CD8-positive, alpha-beta memory T cell (primary cell): ENCODE measurements around the gene HAP1. TPM values are rescaled to one million over a fixed set of nuclear protein-coding genes. Genes with fewer than 3 reads are reported as not detected.

Source experiments
- CTCF ChIA-PET: fragments of 350-600 bp; sonication (Branson Sonifier 250); formaldehyde crosslinking; loops from one replicate; lab custom pipeline; 2021; ENCODE audit warnings: antibody characterized with exemption; lab: Charles Lee
- POLR2A ChIA-PET: fragments of 350-600 bp; sonication (Branson Sonifier 250); formaldehyde crosslinking; loops from one replicate; lab custom pipeline; 2021; ENCODE audit warnings: antibody characterized with exemption; lab: Charles Lee
- DNase-seq, 5 donors: peaks; one replicate each; pipeline versions ENCODE4 v3.0.0 to v3.0.0-alpha.2; 2020 to 2022; ENCODE audit warnings: mixed read lengths in 1 of 5
- H3K27ac ChIP-seq: one replicate; pipeline ENCODE4 v1.7.0; 2013; ENCODE audit warnings: low read depth, mild to moderate bottlenecking, low read length, moderate library complexity
- H3K27me3 ChIP-seq: 2 replicates; pipeline ENCODE4 v1.7.0; 2013; ENCODE audit warnings: low read length, mild to moderate bottlenecking; ENCODE audit not compliant: insufficient read depth, poor library complexity, severe bottlenecking
- H3K36me3 ChIP-seq: 2 replicates; pipeline ENCODE4 v1.7.0; 2013; ENCODE audit warnings: mild to moderate bottlenecking, low read length, moderate library complexity; ENCODE audit not compliant: insufficient read depth
- H3K4me1 ChIP-seq: 2 replicates; pipeline ENCODE4 v1.7.0; 2013; ENCODE audit warnings: mild to moderate bottlenecking, low read length, moderate library complexity; ENCODE audit not compliant: insufficient read depth
- H3K4me3 ChIP-seq: 2 replicates; pipeline ENCODE4 v1.7.0; 2013; ENCODE audit warnings: mild to moderate bottlenecking, low read length
- H3K9me3 ChIP-seq: 2 replicates; pipeline ENCODE4 v1.7.0; 2013; ENCODE audit warnings: mild to moderate bottlenecking, low read length
- H3K27ac Mint-ChIP-seq, 8 donors: one replicate each; pipeline ENCODE4 v1.8.0; 2020 to 2021; ENCODE audit warnings: mixed read lengths in 8 of 8, mild to moderate bottlenecking in 6 of 8, inconsistent platforms in 3 of 8, moderate library complexity in 3 of 8
- H3K27me3 Mint-ChIP-seq, 2 donors: one replicate each; pipeline ENCODE4 v1.8.0; 2020 to 2021; ENCODE audit warnings: mixed read lengths in 2 of 2, mild to moderate bottlenecking in 1 of 2, moderate library complexity in 1 of 2
- H3K36me3 Mint-ChIP-seq, 3 donors: one replicate each; pipeline ENCODE4 v1.8.0; 2020 to 2021; ENCODE audit warnings: mixed read lengths in 3 of 3, inconsistent platforms in 1 of 3, mild to moderate bottlenecking in 1 of 3
- H3K4me1 Mint-ChIP-seq, 3 donors: one replicate each; pipeline ENCODE4 v1.8.0; 2020 to 2021; ENCODE audit warnings: mixed read lengths in 3 of 3, inconsistent platforms in 1 of 3, mild to moderate bottlenecking in 1 of 3
- H3K4me3 Mint-ChIP-seq, 7 donors: one replicate each; pipeline ENCODE4 v1.8.0; 2020 to 2021; ENCODE audit warnings: mixed read lengths in 7 of 7, mild to moderate bottlenecking in 6 of 7, moderate library complexity in 4 of 7, inconsistent platforms in 2 of 7
- H3K9me3 Mint-ChIP-seq, 5 donors: one replicate each; pipeline ENCODE4 v1.8.0; 2020 to 2022; ENCODE audit warnings: mixed read lengths in 5 of 5, mild to moderate bottlenecking in 3 of 5, moderate library complexity in 2 of 5, inconsistent platforms in 1 of 5
- polyA plus RNA-seq: library from polyadenylated mRNA; unstranded; fragments of 300-500 nt; fragmentation: Illumina TruSeq; gene quantifications from one replicate; pipeline ENCODE4 v1.2.3, GENCODE V29; 2021
- total RNA-seq, 2 experiments: library from RNA; stranded (reverse); gene quantifications; one replicate each; pipeline ENCODE4 v1.2.3, GENCODE V29; 2021

Gene HAP1
- total and polyA plus RNA-seq, 3 experiments from 2014 or later = 0.13 to 0.18 TPM; not detected in 1

DNA sequence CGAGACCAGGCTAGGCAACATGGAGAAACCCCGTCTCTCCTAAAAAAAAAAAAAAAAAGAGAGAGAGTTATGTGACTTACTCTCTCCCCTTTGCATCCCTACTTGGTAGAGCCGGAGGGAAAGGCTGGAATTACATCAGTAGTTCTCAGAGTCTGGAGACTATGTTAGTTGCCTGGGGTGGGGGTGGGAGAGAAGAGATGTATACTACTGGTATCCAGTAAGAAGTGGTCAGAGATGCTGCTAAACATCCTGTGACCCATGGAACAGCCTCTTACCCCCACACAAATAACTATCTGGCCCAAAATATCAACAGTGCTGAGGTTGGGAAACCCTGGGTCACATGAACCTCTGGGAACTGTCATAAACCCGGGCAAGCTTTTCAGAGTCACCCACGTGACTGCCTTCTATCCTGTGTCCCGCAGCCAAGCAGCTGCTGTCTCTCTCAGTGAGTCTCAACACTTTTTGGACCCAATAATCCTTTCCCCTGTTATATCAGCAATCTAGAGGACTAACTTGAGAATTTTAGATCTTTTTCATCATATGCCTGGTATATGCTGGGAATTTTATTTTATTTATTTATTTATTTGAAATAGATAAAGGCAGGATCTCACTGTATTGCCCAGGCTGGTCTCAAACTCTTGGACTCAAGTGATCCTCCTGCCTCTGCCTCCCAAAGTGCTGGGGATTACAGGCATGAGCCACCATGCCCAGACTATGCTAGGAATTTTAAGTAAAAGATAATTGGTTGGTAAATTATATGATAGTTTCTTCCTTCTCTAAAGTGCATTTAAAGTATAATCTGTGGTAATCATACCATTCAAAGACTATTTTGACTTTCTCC is 37.1 kb downstream of the HAP1 start:
- no peaks in the 10 kb centered on the region for H3K9me3 ChIP-seq
- no peaks in the 10 kb centered on the region for H3K27me3 ChIP-seq
- Mint-ChIP-seq H3K27me3 (peaks cover 2 to 4% of the 10 kb centered on the region in 2 donors), H3K4me3 (no peak overlapping the region), H3K4me1 (peaks cover 13 to 24% (median 16%) of the 10 kb centered on the region in 3 donors), H3K9me3 (no peaks in the 10 kb centered on the region), H3K36me3 (peaks cover 3 to 31% (median 10%) of the 10 kb centered on the region in 3 donors), H3K27ac (no peak overlapping the region)
- H3K4me3 ChIP-seq = no peak overlapping the region
- peaks cover 24% of the 10 kb centered on the region for H3K36me3 ChIP-seq
- no peak for DNase-seq
- H3K27ac ChIP-seq = no peak overlapping the region
- peaks cover 6% of the 10 kb centered on the region for H3K4me1 ChIP-seq
- CTCF ChIA-PET = no interaction called here
- POLR2A ChIA-PET = no interaction called here

DNA sequence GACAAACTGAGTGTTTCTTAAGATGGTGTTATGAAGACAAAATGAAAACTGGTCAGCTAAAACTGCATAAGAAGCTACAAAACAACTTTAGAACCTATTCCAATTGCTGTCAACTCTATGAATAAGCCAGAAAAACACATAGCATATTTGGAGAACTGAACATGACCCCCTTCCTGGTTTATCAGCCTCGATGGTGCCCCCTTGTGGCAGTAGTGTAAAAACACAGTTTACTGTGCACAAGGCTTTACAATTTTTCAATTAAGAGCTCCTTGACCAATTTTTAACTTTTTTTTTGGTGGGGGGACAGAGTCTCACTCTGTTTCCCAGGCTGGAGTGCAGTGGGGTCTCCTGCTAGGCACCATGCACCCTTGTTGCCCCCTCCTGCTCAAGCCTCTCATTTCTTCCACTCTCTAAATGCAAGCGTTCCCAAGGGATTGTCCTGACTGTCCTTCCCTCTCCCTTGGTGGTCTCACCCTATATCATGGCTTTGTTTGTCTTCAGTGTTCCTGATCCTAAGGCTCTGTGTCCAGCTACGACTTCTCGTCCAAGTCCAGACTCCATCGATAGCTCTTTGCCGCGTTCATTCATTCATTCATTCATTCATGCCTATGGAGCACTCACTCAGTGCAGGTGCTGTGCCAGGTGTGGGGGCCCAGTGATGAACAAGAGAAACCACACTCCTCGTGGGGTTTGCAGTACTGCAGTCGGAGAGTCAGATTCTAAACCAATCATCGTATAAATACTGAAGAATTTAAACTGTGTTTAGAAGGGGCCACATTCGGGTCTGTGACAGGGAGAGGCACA is 38.3 kb downstream of the HAP1 start:
- H3K4me3 ChIP-seq = no peak overlapping the region
- POLR2A ChIA-PET = interaction anchor here (1.2 to 1.7 kb wide), 2 partner anchors 17 to 30 kb away, joined by 4 to 11 read pairs; no protein-coding TSS in a partner anchor
- CTCF ChIA-PET = interaction anchor here (0.7 to 2.9 kb wide), 16 partner anchors 11 to 878 kb away, joined by 3 to 35 read pairs (median 6); no protein-coding TSS in a partner anchor
- H3K27me3 ChIP-seq = no peaks in the 10 kb centered on the region
- H3K4me3 Mint-ChIP-seq = peak overlapping the region in 1 of 7 donors; percentile 60
- no peak overlapping the region for H3K27ac ChIP-seq
- H3K36me3 ChIP-seq = peaks cover 35% of the 10 kb centered on the region
- peak; percentile 66 to 84 (median 67) for DNase-seq
- peak overlapping the region in 6 of 8 donors; percentile 6 to 83 (median 78) for H3K27ac Mint-ChIP-seq
- peaks cover 21 to 35% (median 27%) of the 10 kb centered on the region in 3 donors for H3K4me1 Mint-ChIP-seq
- H3K27me3 Mint-ChIP-seq = peaks cover 2 to 3% of the 10 kb centered on the region in 2 donors
- no peaks in the 10 kb centered on the region for H3K9me3 ChIP-seq
- peaks cover 10% of the 10 kb centered on the region for H3K4me1 ChIP-seq
- no peaks in the 10 kb centered on the region for H3K9me3 Mint-ChIP-seq
- H3K36me3 Mint-ChIP-seq = peaks cover 11 to 43% (median 17%) of the 10 kb centered on the region in 3 donors

DNA sequence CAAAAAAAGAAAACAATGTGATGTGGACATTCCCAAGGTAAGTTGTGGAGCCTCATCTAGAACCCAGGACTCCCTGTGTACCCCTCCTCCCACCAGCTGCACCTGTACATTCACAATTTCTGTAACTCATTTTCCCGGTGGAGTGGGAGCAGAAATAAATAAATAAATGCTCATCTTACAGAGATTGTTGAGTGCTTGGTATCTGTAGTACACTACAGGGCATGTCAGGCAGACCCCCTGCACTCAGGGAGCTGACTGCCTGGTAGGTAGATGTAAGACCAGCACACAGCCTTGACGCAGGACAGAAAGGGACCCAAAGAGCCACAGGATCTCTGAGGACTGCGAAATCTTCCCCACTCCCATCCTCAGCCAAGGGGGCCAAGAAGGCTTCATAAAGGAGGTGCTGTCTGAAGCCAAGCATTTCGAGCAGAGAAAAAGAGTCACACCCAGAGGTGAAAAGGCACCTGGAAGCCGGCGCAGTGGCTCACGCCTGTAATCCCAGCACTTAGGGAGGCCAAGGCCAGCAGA is 39.2 kb downstream of the HAP1 start:
- ChIA-PET CTCF (interaction anchor here (0.7 to 2.9 kb wide), 15 partner anchors 10 to 839 kb away, joined by 3 to 35 read pairs (median 6); no protein-coding TSS in a partner anchor), POLR2A (interaction anchor here (1.2 to 1.7 kb wide), 2 partner anchors 16 to 29 kb away, joined by 4 to 11 read pairs; no protein-coding TSS in a partner anchor)
- Histone ChIP-seq H3K36me3 (peaks cover 45% of the 10 kb centered on the region), H3K27me3 (no peaks in the 10 kb centered on the region), H3K9me3 (no peaks in the 10 kb centered on the region), H3K4me1 (peaks cover 20% of the 10 kb centered on the region), H3K27ac (no peak overlapping the region), H3K4me3 (no peak overlapping the region)
- peak overlapping the region in 1 of 8 donors; percentile 12 for H3K27ac Mint-ChIP-seq
- H3K9me3 Mint-ChIP-seq = no peaks in the 10 kb centered on the region
- H3K36me3 Mint-ChIP-seq = peaks cover 16 to 52% (median 17%) of the 10 kb centered on the region in 3 donors
- H3K4me3 Mint-ChIP-seq = no peak overlapping the region
- peaks cover 28 to 38% (median 37%) of the 10 kb centered on the region in 3 donors for H3K4me1 Mint-ChIP-seq
- DNase-seq = no peak
- peaks cover 0 to 3% of the 10 kb centered on the region in 2 donors for H3K27me3 Mint-ChIP-seq

DNA sequence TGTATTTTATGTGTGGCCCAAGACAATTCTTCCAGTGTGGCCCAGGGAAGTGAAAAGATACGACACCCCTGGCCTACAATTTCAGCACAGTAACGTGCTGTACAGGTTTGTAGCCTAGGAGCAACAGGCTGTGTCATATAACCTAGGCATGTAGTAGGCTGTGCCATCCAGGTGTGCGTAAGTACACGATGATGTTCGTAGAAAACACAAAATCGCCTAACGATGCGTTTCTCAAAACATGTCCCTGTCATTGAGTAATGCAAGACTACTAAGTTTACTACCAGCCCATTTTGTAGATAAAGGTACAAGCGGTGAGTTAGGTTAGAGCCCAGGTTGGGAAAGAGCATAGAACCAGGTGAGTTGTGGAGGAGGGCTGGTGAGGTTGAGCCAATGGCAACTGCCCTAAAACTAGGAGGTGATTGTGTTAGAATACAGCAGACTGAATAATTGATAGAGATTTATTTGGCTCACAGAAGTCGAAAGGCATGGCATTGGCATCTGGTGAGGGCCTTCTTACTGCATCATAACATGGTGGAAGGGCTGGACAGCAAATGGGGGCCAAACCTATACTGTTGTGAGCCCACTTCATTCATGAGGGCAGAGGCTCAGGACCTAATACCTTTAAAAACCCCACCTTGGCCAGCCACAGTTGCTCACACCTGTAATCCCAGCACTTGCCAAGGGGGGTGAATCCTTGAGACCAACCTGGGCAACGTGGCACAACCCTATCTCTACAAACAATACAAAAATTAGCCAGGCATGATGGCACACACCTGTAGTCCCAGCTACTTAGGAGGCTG is 41.5 kb downstream of the HAP1 start:
- no peaks in the 10 kb centered on the region for H3K9me3 Mint-ChIP-seq
- CTCF ChIA-PET = interaction anchor here (8.7 kb wide), 1 partner anchor 28 kb away, joined by 129 read pairs; no protein-coding TSS in a partner anchor
- peak in 2 of 5 donors; percentile 33 to 37 for DNase-seq
- H3K27ac Mint-ChIP-seq = peak overlapping the region in 7 of 8 donors; percentile 11 to 100 (median 62)
- H3K27me3 ChIP-seq = no peaks in the 10 kb centered on the region
- H3K4me3 Mint-ChIP-seq = peak overlapping the region in 5 of 7 donors; percentile 0 to 63 (median 17)
- peaks cover 30% of the 10 kb centered on the region for H3K4me1 ChIP-seq
- peaks cover 39 to 53% (median 50%) of the 10 kb centered on the region in 3 donors for H3K4me1 Mint-ChIP-seq
- no peak overlapping the region for H3K4me3 ChIP-seq
- H3K27me3 Mint-ChIP-seq = peaks cover 0 to 17% of the 10 kb centered on the region in 2 donors
- H3K9me3 ChIP-seq = no peaks in the 10 kb centered on the region
- no peak overlapping the region for H3K27ac ChIP-seq
- peaks cover 22 to 71% (median 23%) of the 10 kb centered on the region in 3 donors for H3K36me3 Mint-ChIP-seq
- peaks cover 54% of the 10 kb centered on the region for H3K36me3 ChIP-seq
- POLR2A ChIA-PET = interaction anchor here (1.0 to 5.5 kb wide), 4 partner anchors 10 to 119 kb away, joined by 3 to 178 read pairs (median 54); partner anchors contain the start of gene P3H4

DNA sequence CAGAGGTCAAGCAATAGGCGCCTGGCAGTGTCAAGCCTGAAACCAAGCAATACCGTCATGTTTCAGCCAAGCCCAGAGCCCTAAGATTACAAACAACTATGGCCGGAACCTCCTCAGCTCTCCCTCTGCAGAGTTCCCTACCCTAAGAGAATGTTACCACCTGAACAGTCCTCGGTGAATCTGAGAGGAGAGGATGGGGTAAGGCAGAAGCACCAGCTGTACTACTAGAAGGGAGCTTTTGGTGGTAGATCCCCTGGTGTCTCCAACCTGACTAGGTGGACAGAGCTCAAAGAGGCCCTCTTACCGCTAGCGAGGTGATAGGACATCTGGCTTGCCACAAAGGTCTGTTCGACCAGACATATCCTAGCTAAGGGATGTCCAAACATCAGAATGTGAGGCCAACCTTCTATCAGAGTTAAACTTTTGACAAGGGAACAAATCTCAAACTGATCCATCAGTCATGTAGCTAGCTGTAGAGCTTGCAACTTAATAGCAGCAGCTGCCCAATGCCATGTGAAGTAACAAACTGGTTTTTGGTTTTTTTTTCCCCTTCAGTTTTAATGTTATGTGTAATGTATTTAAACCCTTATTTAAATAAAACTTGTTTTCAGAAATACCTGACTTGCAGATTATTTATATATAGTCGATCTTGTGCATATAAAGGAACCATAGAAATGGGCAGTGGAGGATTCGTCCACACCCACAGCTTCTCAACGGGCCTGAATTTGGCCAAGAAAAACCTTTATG is 43.2 kb downstream of the HAP1 start:
- peak in 3 of 5 donors; percentile 12 to 58 (median 34) for DNase-seq
- H3K4me3 Mint-ChIP-seq = peak overlapping the region; percentile 59 to 100 (median 97)
- peaks cover 54% of the 10 kb centered on the region for H3K36me3 ChIP-seq
- CTCF ChIA-PET = interaction anchor here (4.7 to 8.7 kb wide), 2 partner anchors 12 to 26 kb away, joined by 74 to 129 read pairs; no protein-coding TSS in a partner anchor
- POLR2A ChIA-PET = interaction anchor here (0.9 to 5.5 kb wide), 6 partner anchors 12 to 873 kb away, joined by 3 to 178 read pairs (median 4); partner anchors contain the start of genes ODAD4 and P3H4
- H3K36me3 Mint-ChIP-seq = peaks cover 22 to 71% (median 23%) of the 10 kb centered on the region in 3 donors
- H3K27me3 Mint-ChIP-seq = peaks cover 0 to 17% of the 10 kb centered on the region in 2 donors
- H3K4me1 Mint-ChIP-seq = peaks cover 39 to 55% (median 50%) of the 10 kb centered on the region in 3 donors
- H3K4me1 ChIP-seq = peaks cover 34% of the 10 kb centered on the region
- H3K4me3 ChIP-seq = no peak overlapping the region
- H3K27ac Mint-ChIP-seq = peak overlapping the region; percentile 70 to 100 (median 99)
- H3K27ac ChIP-seq = peak overlapping the region; percentile 100
- H3K9me3 Mint-ChIP-seq = no peaks in the 10 kb centered on the region
- H3K27me3 ChIP-seq = no peaks in the 10 kb centered on the region
- no peaks in the 10 kb centered on the region for H3K9me3 ChIP-seq

DNA sequence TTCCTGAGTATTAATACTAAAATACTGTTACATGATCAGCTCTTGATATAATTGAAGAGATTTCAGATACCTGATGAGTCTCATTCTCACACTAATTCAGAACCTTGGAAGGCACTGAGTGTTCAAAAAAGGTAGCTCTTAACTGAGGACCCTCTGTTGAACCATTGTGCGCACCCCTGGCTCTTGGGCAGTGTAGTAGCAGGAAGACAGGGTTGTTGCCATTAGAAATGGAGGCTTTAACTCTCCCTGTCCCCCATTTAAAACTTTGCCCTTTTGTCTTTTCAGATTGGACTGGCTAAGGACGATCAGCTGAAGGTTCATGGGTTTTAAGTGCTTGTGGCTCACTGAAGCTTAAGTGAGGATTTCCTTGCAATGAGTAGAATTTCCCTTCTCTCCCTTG is 43.9 kb downstream of the HAP1 start:
- Mint-ChIP-seq H3K36me3 (peaks cover 20 to 68% (median 20%) of the 10 kb centered on the region in 3 donors), H3K27ac (peak overlapping the region; percentile 99 to 100 (median 99)), H3K9me3 (no peaks in the 10 kb centered on the region), H3K27me3 (peaks cover 0 to 17% of the 10 kb centered on the region in 2 donors), H3K4me1 (peaks cover 34 to 49% (median 42%) of the 10 kb centered on the region in 3 donors), H3K4me3 (peak overlapping the region; percentile 96 to 100 (median 98))
- ChIA-PET POLR2A (interaction anchor here (1.3 to 5.5 kb wide), 4 partner anchors 12 to 1366 kb away, joined by 3 to 178 read pairs (median 54); partner anchors contain the start of gene ODAD4), CTCF (interaction anchor here (4.7 to 8.7 kb wide), 2 partner anchors 11 to 25 kb away, joined by 74 to 129 read pairs; no protein-coding TSS in a partner anchor)
- peaks cover 54% of the 10 kb centered on the region for H3K36me3 ChIP-seq
- H3K4me3 ChIP-seq = peak overlapping the region; percentile 94
- peaks cover 31% of the 10 kb centered on the region for H3K4me1 ChIP-seq
- H3K27ac ChIP-seq = peak overlapping the region; percentile 100
- H3K9me3 ChIP-seq = no peaks in the 10 kb centered on the region
- no peaks in the 10 kb centered on the region for H3K27me3 ChIP-seq
- peak in 1 of 5 donors; percentile 18 for DNase-seq
